Upper lobe of right lung (tissue), 1 donor: ENCODE measurements around the gene JAZF1. TPM values are rescaled to one million over a fixed set of nuclear protein-coding genes. Genes with fewer than 3 reads are reported as not detected.

Experiments used
- ATAC-seq: fragments of 200-7000 bp; cut with Tn5 transposase; one replicate; pipeline ENCODE4 v1.9.1; 2020; ENCODE audit warnings: mild to moderate bottlenecking, moderate library complexity
- DNase-seq: peaks from one replicate; pipeline ENCODE4 v3.0.0-alpha.2; 2020
- H3K27ac ChIP-seq: fragments of 200-600 bp; one replicate; pipeline ENCODE4 v1.8.0; 2022
- H3K27me3 ChIP-seq: fragments of 200-600 bp; one replicate; pipeline ENCODE4 v1.8.0; 2022; ENCODE audit warnings: mild to moderate bottlenecking
- H3K36me3 ChIP-seq: fragments of 200-600 bp; one replicate; pipeline ENCODE4 v1.8.0; 2022
- H3K4me1 ChIP-seq: fragments of 200-600 bp; one replicate; pipeline ENCODE4 v1.8.0; 2022
- H3K4me3 ChIP-seq: fragments of 200-600 bp; one replicate; pipeline ENCODE4 v1.8.0; 2022; ENCODE audit warnings: mild to moderate bottlenecking
- H3K9me3 ChIP-seq: fragments of 200-600 bp; one replicate; pipeline ENCODE4 v1.8.0; 2022
- CTCF ChIP-seq: fragments of 200-600 bp; IDR thresholded peaks from one replicate; pipeline ENCODE4 v1.8.0; 2022; ENCODE audit warnings: antibody characterized with exemption
- intact Hi-C: fragments of 100-400 bp; cut with DNase I; formaldehyde crosslinking; loops from one replicate; pipeline ENCODE4 v1.11.0; 2022
- total RNA-seq: library from RNA; stranded (reverse); fragmentation: NEBNext Ultra II Directional; extraction: Animal tissue kit (Norgen Biotek cat#: 25700); gene quantifications from one replicate; pipeline ENCODE4 v1.2.1, GENCODE V29; 2021
- donor health status: DM: no; HTN: yes; CAD: no; lungs with severe emphysema.

The JAZF1 gene
- total RNA-seq, 1 donor from 2014 or later = 20.6 TPM

- H3K4me1 ChIP-seq = peaks cover 11% of the 10 kb centered on the region
- H3K9me3 ChIP-seq = no peaks in the 10 kb centered on the region
- H3K4me3 ChIP-seq = no peak overlapping the region
- intact Hi-C loops = no loop called here
- no peaks in the 10 kb centered on the region for H3K27me3 ChIP-seq
- no peaks in the 10 kb centered on the region for H3K36me3 ChIP-seq
- DNase-seq = no peak
- no peak for TF ChIP-seq CTCF
- H3K27ac ChIP-seq = no peak overlapping the region
- ATAC-seq = peak; percentile 37
Observed at GRCh38 chr7:28130277-28130676, 50.3 kb downstream of the JAZF1 start.

GRCh38 chr7:28128608-28129007 is 52.0 kb downstream of the JAZF1 start:
- H3K4me1 ChIP-seq = peaks cover 9% of the 10 kb centered on the region
- H3K27ac ChIP-seq = no peak overlapping the region
- H3K27me3 ChIP-seq = no peaks in the 10 kb centered on the region
- ATAC-seq (no peak), DNase-seq (no peak)
- intact Hi-C loops = no loop called here
- no peak for TF ChIP-seq CTCF
- H3K36me3 ChIP-seq = no peaks in the 10 kb centered on the region
- no peak overlapping the region for H3K4me3 ChIP-seq
- H3K9me3 ChIP-seq = no peaks in the 10 kb centered on the region

- Histone ChIP-seq H3K4me1 (peaks cover 9% of the 10 kb centered on the region), H3K9me3 (no peaks in the 10 kb centered on the region), H3K36me3 (no peaks in the 10 kb centered on the region), H3K27me3 (no peaks in the 10 kb centered on the region), H3K4me3 (no peak overlapping the region), H3K27ac (no peak overlapping the region)
- intact Hi-C loops = no loop called here
- TF ChIP-seq CTCF = no peak
- ATAC-seq (peak; percentile 34), DNase-seq (no peak)
Observed at GRCh38 chr7:28126410-28127041, 54.1 kb downstream of the JAZF1 start.

GRCh38 chr7:28125431-28126409 is 54.9 kb downstream of the JAZF1 start:
- intact Hi-C loops = no loop called here
- ATAC-seq = no peak

GRCh38 chr7:28124413-28124812 is 56.2 kb downstream of the JAZF1 start:
- Histone ChIP-seq H3K4me1 (peaks cover 9% of the 10 kb centered on the region), H3K36me3 (no peaks in the 10 kb centered on the region), H3K27ac (no peak overlapping the region), H3K9me3 (no peaks in the 10 kb centered on the region), H3K4me3 (no peak overlapping the region), H3K27me3 (no peaks in the 10 kb centered on the region)
- DNase-seq (no peak), ATAC-seq (no peak)
- intact Hi-C loops = no loop called here
- TF ChIP-seq CTCF = no peak

More at GRCh38 chr7:28125431-28126409, 54.9 kb downstream of the JAZF1 start:
- Histone ChIP-seq H3K36me3 (no peaks in the 10 kb centered on the region), H3K27ac (no peak overlapping the region), H3K4me1 (peaks cover 9% of the 10 kb centered on the region), H3K4me3 (no peak overlapping the region), H3K27me3 (no peaks in the 10 kb centered on the region), H3K9me3 (no peaks in the 10 kb centered on the region)
- no peak for TF ChIP-seq CTCF
- no peak for DNase-seq
